Astrocyte (in vitro differentiated cells and primary cell): ENCODE data around the gene ELMO2. TPM values are rescaled to one million over a fixed set of nuclear protein-coding genes. Genes with fewer than 3 reads are reported as not detected.

ENCODE experiments used
- DNase-seq: peaks from one replicate; pipeline ENCODE4 v3.0.0-alpha.2; 2010; ENCODE audit warnings: low read depth
- FAIRE-seq: peaks from 2 replicates; lab custom pipeline; 2011; peaks lifted over from hg19 to GRCh38; lab: Jason Lieb, UNC
- H2AFZ ChIP-seq: 2 replicates; pipeline ENCODE4 v1.6.0; 2012; ENCODE audit warnings: low read depth, low read length, inconsistent platforms
- H3K27ac ChIP-seq: 2 replicates; pipeline ENCODE4 v1.5.1; 2011; ENCODE audit warnings: low read depth, low read length, inconsistent platforms
- H3K27me3 ChIP-seq: 2 replicates; pipeline ENCODE4 v1.6.0; 2011; ENCODE audit warnings: low read length, inconsistent platforms; ENCODE audit not compliant: insufficient read depth
- H3K36me3 ChIP-seq: 2 replicates; pipeline ENCODE4 v1.5.1; 2011; ENCODE audit warnings: low read length, inconsistent platforms; ENCODE audit not compliant: insufficient read depth
- H3K4me1 ChIP-seq: 2 replicates; pipeline ENCODE4 v1.5.1; 2011; ENCODE audit warnings: low read length, inconsistent platforms; ENCODE audit not compliant: insufficient read depth
- H3K4me2 ChIP-seq: 2 replicates; pipeline ENCODE4 v1.6.0; 2012; ENCODE audit warnings: low read length, inconsistent platforms
- H3K4me3 ChIP-seq: 2 replicates; pipeline ENCODE4 v1.5.1; 2011; ENCODE audit warnings: low read depth, mild to moderate bottlenecking, low read length, inconsistent platforms; ENCODE audit not compliant: insufficient read depth
- H3K79me2 ChIP-seq: 2 replicates; pipeline ENCODE4 v1.6.0; 2012; ENCODE audit warnings: mild to moderate bottlenecking, low read length, inconsistent platforms; ENCODE audit not compliant: insufficient read depth
- H3K9ac ChIP-seq: 2 replicates; pipeline ENCODE4 v1.6.0; 2012; ENCODE audit warnings: mild to moderate bottlenecking, low read length, inconsistent platforms
- H3K9me3 ChIP-seq: 2 replicates; pipeline ENCODE4 v1.5.1; 2012; ENCODE audit warnings: low read depth, mild to moderate bottlenecking, low read length, inconsistent platforms; ENCODE audit not compliant: insufficient read depth
- H4K20me1 ChIP-seq: 2 replicates; pipeline ENCODE4 v1.6.0; 2012; ENCODE audit warnings: low read length, inconsistent platforms; ENCODE audit not compliant: insufficient read depth
- H3K27ac Mint-ChIP-seq: one replicate; pipeline ENCODE4 v1.8.0; 2021; ENCODE audit warnings: mild to moderate bottlenecking, mixed read lengths; ENCODE audit not compliant: unreplicated experiment
- H3K27me3 Mint-ChIP-seq: one replicate; pipeline ENCODE4 v1.8.0; 2021; ENCODE audit warnings: low read depth, mixed read lengths; ENCODE audit not compliant: unreplicated experiment
- H3K36me3 Mint-ChIP-seq: one replicate; pipeline ENCODE4 v1.8.0; 2021; ENCODE audit warnings: low read depth, mixed read lengths; ENCODE audit not compliant: unreplicated experiment
- H3K4me1 Mint-ChIP-seq: one replicate; pipeline ENCODE4 v1.8.0; 2021; ENCODE audit warnings: low read depth, mixed read lengths; ENCODE audit not compliant: unreplicated experiment
- H3K4me3 Mint-ChIP-seq: one replicate; pipeline ENCODE4 v1.8.0; 2021; ENCODE audit warnings: mild to moderate bottlenecking, moderate library complexity, mixed read lengths; ENCODE audit not compliant: unreplicated experiment
- H3K9me3 Mint-ChIP-seq: one replicate; pipeline ENCODE4 v1.8.0; 2021; ENCODE audit warnings: mild to moderate bottlenecking, mixed read lengths; ENCODE audit not compliant: unreplicated experiment
- CTCF ChIP-seq: IDR thresholded peaks from 2 replicates; pipeline ENCODE4 v1.5.1; 2011; ENCODE audit warnings: low read depth, mild to moderate bottlenecking, inconsistent platforms, low read length, moderate library complexity; ENCODE audit not compliant: insufficient read depth
- EZH2 ChIP-seq: IDR thresholded peaks from 2 replicates; pipeline ENCODE4 v1.6.1; 2012; ENCODE audit warnings: mild to moderate bottlenecking, low read length, inconsistent platforms; ENCODE audit not compliant: insufficient read depth
- total RNA-seq: library from RNA; stranded (reverse); gene quantifications from 2 replicates; pipeline ENCODE4 v1.2.1, GENCODE V29; 2021

ELMO2 gene
- total RNA-seq, 1 donor from 2014 or later, result 53.4 TPM

GRCh38 chr20:46398963-46399362, 7.5 kb downstream of the ELMO2 start:
- Mint-ChIP-seq H3K9me3 (no peaks in the 10 kb centered on the region), H3K27me3 (no peaks in the 10 kb centered on the region), H3K36me3 (peaks cover 12% of the 10 kb centered on the region), H3K4me1 (peaks cover 34% of the 10 kb centered on the region), H3K27ac (no peak overlapping the region), H3K4me3 (no peak overlapping the region)
- H3K4me2 ChIP-seq, result no peak overlapping the region
- FAIRE-seq (no peak), DNase-seq (no peak)
- H3K27me3 ChIP-seq, result no peaks in the 10 kb centered on the region
- H4K20me1 ChIP-seq, result peaks cover 82% of the 10 kb centered on the region
- peaks cover 66% of the 10 kb centered on the region for H3K79me2 ChIP-seq
- H3K36me3 ChIP-seq, result peaks cover 7% of the 10 kb centered on the region
- H3K4me3 ChIP-seq, result no peak overlapping the region
- no peak for TF ChIP-seq CTCF
- TF ChIP-seq EZH2, result no peak
- H3K9ac ChIP-seq, result no peak overlapping the region
- H3K27ac ChIP-seq, result no peak overlapping the region
- no peaks in the 10 kb centered on the region for H3K9me3 ChIP-seq
- no peak overlapping the region for H2AFZ ChIP-seq
- H3K4me1 ChIP-seq, result peaks cover 8% of the 10 kb centered on the region

DNA sequence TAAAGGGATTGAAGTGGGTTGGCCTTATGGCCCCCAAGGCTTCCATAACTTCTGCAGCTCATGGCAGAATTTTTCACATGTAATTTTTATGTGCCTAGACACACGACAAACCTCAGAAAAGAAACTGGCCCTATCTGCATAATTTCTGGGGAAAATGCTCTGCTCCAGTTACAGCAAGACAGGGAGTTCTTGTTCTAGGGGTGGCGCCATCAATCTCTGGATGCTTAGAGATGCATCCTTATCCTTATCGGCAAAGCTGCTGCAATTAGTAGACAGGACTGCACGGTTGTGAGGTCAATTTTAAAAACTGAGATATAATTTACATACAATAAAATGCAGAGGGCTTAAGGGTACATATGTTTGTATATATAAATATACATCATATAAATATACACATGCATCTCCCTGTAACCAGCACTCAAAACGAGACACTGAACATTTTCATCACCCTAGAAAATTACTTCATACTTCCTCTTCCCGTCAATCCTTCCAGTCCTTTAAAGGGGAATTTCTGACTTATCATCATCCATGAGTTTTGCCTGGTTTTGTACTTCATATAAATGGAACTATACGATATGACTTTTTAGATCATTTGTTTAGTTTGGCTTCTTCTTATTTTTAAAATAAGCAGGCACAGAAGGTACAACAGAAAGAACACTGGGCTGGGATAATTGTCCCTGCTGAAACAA, 10.2 kb downstream of the ELMO2 start:
- Histone ChIP-seq H3K4me2 (no peak overlapping the region), H3K4me3 (no peak overlapping the region), H3K36me3 (peaks cover 24% of the 10 kb centered on the region), H3K9ac (no peak overlapping the region), H3K9me3 (no peaks in the 10 kb centered on the region), H3K27me3 (no peaks in the 10 kb centered on the region), H4K20me1 (peaks cover 58% of the 10 kb centered on the region), H2AFZ (no peak overlapping the region), H3K79me2 (peaks cover 38% of the 10 kb centered on the region), H3K27ac (no peak overlapping the region), H3K4me1 (peaks cover 6% of the 10 kb centered on the region)
- DNase-seq (no peak), FAIRE-seq (no peak)
- Mint-ChIP-seq H3K9me3 (no peaks in the 10 kb centered on the region), H3K4me3 (no peak overlapping the region), H3K36me3 (peaks cover 12% of the 10 kb centered on the region), H3K4me1 (peaks cover 22% of the 10 kb centered on the region), H3K27me3 (no peaks in the 10 kb centered on the region), H3K27ac (no peak overlapping the region)
- no peak for TF ChIP-seq EZH2
- TF ChIP-seq CTCF, result no peak
